Kidney (tissue), 14 donors: ENCODE measurements around the gene BAX. TPM values are rescaled to one million over a fixed set of nuclear protein-coding genes. Genes with fewer than 3 reads are reported as not detected.

Experiments used
- DNase-seq, 5 donors: peaks; one replicate each; pipeline ENCODE4 v3.0.0-alpha.2; 2013 to 2020
- FAIRE-seq: peaks from 2 replicates; lab custom pipeline; 2012; peaks lifted over from hg19 to GRCh38; lab: Jason Lieb, UNC
- H3K27ac ChIP-seq, 2 donors: one replicate each; pipeline ENCODE4 v1.7.0; 2013; ENCODE audit warnings: low read depth in 2 of 2, low read length in 2 of 2, inconsistent platforms in 1 of 2
- H3K27me3 ChIP-seq: one replicate; pipeline ENCODE4 v1.7.1; 2013; ENCODE audit warnings: low read length, inconsistent platforms; ENCODE audit not compliant: control insufficient read depth, insufficient read depth
- H3K36me3 ChIP-seq, 3 donors: one replicate each; pipeline versions ENCODE4 v1.7.0 to v1.7.1; 2013; ENCODE audit warnings: low read length in 3 of 3, control low read depth in 1 of 3, inconsistent platforms in 1 of 3; ENCODE audit not compliant: insufficient read depth in 3 of 3, control insufficient read depth in 2 of 3
- H3K4me1 ChIP-seq, 3 donors: one replicate each; pipeline versions ENCODE4 v1.7.0 to v1.7.1; 2013; ENCODE audit warnings: low read length in 3 of 3, inconsistent platforms in 1 of 3, low read depth in 1 of 3; ENCODE audit not compliant: control insufficient read depth in 2 of 3, insufficient read depth in 2 of 3
- H3K4me3 ChIP-seq, 3 donors: one replicate each; pipeline versions ENCODE4 v1.7.0 to v1.8.1; 2013; ENCODE audit warnings: low read length in 3 of 3, control low read depth in 1 of 3, inconsistent platforms in 1 of 3
- H3K9ac ChIP-seq, 3 donors: one replicate each; pipeline versions ENCODE4 v1.7.0 to v1.7.1; 2013; ENCODE audit warnings: low read length in 3 of 3, control low read depth in 1 of 3, inconsistent platforms in 1 of 3
- H3K9me3 ChIP-seq, 3 donors: one replicate each; pipeline versions ENCODE4 v1.7.0 to v1.7.1; 2013; ENCODE audit warnings: low read length in 3 of 3, control low read depth in 1 of 3, inconsistent platforms in 1 of 3; ENCODE audit not compliant: control insufficient read depth in 2 of 3, insufficient read depth in 1 of 3
- intact Hi-C: fragments of 100-400 bp; cut with DNase I; formaldehyde crosslinking; loops from one replicate; pipeline ENCODE4 v1.11.1; 2022
- polyA plus RNA-seq: library from polyadenylated mRNA; stranded (reverse); fragments of 350-450 nt; fragmentation: Illumina TruSeq; extraction: RNeasy Lipid Tissue Mini Kit (QIAGEN cat#74804); gene quantifications from one replicate; pipeline ENCODE4 v1.2.3, GENCODE V29; 2014; ENCODE audit warnings: low read depth, low replicate concordance; ENCODE audit not compliant: insufficient read depth
- total RNA-seq: library from RNA; stranded (reverse); fragmentation: NEBNext Ultra II Directional; extraction: Animal tissue kit (Norgen Biotek cat#: 25700); gene quantifications from one replicate; pipeline ENCODE4 v1.2.1, GENCODE V29; 2021
- TF ChIP-seq, protein P1 (sequence below): IDR thresholded peaks from 3 replicates; pipeline ENCODE4 v1.5.1; 2012; ENCODE audit warnings: mild to moderate bottlenecking, moderate library complexity, borderline replicate concordance; ENCODE audit not compliant: insufficient read depth; ENCODE audit errors: extremely low read depth
- donor health status: control.
- donor health status: control.
- donor health status: control.
- donor health status: control.
- donor health status: control.
- donor health status: DM: yes; HTN: yes; CAD: no.
- donor health status: Normal renal cell carcinoma (clear cell type).

Gene BAX
- total and polyA plus RNA-seq, 2 donors from 2014 or later: 76.7 to 141 TPM

DNA sequence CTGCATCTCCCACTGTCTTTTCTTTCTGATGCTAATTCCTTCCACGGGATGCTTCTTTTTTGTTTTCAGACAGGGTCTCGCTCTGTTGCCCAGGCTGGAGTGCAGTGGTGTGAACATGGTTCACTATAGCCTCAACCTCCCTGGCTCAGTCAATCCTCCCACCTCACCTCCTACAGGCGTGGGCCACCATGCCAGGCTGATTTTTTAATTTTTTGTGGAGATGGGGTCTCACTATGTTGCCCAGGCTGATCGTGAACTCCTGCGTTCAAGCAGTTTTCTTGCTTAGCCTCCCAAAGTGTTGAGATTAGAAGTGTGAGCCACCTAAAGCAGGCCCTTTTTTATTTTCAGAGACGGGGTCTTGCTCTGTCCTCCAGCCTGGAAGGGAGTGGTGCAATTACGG, 33.6 kb downstream of the BAX start:
- Histone ChIP-seq H3K27ac (no peak overlapping the region), H3K4me1 (peaks cover 0 to 18% (median 6%) of the 10 kb centered on the region in 3 donors), H3K9me3 (no peaks in the 10 kb centered on the region), H3K9ac (no peak overlapping the region), H3K27me3 (no peaks in the 10 kb centered on the region), H3K36me3 (peaks cover 0 to 26% (median 19%) of the 10 kb centered on the region in 3 donors), H3K4me3 (no peak overlapping the region)
- DNase-seq (no peak), FAIRE-seq (no peak)
- TF ChIP-seq, protein P1, sequence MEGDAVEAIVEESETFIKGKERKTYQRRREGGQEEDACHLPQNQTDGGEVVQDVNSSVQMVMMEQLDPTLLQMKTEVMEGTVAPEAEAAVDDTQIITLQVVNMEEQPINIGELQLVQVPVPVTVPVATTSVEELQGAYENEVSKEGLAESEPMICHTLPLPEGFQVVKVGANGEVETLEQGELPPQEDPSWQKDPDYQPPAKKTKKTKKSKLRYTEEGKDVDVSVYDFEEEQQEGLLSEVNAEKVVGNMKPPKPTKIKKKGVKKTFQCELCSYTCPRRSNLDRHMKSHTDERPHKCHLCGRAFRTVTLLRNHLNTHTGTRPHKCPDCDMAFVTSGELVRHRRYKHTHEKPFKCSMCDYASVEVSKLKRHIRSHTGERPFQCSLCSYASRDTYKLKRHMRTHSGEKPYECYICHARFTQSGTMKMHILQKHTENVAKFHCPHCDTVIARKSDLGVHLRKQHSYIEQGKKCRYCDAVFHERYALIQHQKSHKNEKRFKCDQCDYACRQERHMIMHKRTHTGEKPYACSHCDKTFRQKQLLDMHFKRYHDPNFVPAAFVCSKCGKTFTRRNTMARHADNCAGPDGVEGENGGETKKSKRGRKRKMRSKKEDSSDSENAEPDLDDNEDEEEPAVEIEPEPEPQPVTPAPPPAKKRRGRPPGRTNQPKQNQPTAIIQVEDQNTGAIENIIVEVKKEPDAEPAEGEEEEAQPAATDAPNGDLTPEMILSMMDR: no peak
- intact Hi-C loops: no loop called here

DNA sequence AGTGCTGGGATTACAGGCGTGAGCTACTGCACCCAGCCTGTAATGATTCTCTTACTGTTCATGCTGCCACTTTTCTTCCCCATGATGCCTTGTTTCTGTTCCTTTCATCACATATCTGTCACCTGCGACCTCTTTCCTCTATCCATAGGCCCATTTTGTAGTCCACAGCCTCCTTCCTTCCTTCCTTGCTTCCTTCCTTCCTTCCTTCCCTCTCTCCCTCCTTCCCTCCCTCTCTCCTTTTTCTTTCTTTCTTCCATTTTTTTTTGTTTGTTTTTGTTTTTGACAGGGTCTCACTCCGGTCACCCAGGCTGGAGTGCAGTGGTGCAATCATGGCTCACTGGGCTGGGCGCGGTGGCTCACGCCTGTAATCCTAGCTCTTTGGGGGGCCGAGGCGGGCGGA, 34.2 kb downstream of the BAX start:
- no peak for DNase-seq
- TF ChIP-seq, protein P1: no peak
- peaks cover 0 to 22% (median 17%) of the 10 kb centered on the region in 3 donors for H3K36me3 ChIP-seq

DNA sequence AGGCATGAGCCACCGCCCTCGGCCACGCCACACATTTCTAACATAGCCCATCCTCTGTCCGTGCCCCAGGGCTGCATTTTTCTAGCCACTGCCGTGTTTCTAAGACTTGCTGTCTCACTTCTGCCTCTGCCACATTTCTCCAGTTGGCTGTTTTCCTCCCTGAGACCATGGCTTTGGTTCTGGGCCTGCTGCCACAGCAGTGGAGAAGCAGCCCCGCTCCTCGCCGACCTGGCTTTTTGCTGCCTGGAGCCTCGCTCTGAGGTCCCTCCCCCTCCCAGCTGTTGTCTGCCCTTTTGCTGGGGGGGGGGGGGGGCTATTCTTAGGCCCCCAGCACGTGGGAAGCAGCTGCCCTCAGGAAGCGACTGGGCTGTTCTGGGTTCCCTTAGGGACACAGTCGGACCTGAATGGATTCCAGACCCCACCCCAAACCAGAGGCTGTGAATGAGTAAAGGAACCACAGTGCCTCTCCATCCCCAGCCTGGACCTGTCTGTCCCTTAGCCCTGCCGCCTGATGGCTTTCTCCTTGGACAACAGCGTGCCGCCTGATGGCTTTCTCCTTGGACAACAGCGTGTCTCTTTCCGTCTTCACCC, 35.1 kb downstream of the BAX start:
- Histone ChIP-seq H3K4me3 (no peak overlapping the region), H3K36me3 (peaks cover 0 to 20% (median 17%) of the 10 kb centered on the region in 3 donors), H3K9ac (no peak overlapping the region), H3K9me3 (no peaks in the 10 kb centered on the region), H3K27ac (no peak overlapping the region), H3K27me3 (no peaks in the 10 kb centered on the region), H3K4me1 (peaks cover 0 to 25% (median 11%) of the 10 kb centered on the region in 3 donors)
- DNase-seq (no peak), FAIRE-seq (no peak)
- TF ChIP-seq, protein P1: no peak
- intact Hi-C loops: no loop called here

More for the DNA sequence above, 34.2 kb downstream of the BAX start:
- no peak for FAIRE-seq
- no peak overlapping the region for H3K4me3 ChIP-seq
- H3K9ac ChIP-seq: no peak overlapping the region
- no peaks in the 10 kb centered on the region for H3K27me3 ChIP-seq
- intact Hi-C loops: no loop called here
- no peak overlapping the region for H3K27ac ChIP-seq
- H3K4me1 ChIP-seq: peaks cover 0 to 18% (median 6%) of the 10 kb centered on the region in 3 donors
- H3K9me3 ChIP-seq: no peaks in the 10 kb centered on the region
